ENCODE results near the gene DPH1.

DNA sequence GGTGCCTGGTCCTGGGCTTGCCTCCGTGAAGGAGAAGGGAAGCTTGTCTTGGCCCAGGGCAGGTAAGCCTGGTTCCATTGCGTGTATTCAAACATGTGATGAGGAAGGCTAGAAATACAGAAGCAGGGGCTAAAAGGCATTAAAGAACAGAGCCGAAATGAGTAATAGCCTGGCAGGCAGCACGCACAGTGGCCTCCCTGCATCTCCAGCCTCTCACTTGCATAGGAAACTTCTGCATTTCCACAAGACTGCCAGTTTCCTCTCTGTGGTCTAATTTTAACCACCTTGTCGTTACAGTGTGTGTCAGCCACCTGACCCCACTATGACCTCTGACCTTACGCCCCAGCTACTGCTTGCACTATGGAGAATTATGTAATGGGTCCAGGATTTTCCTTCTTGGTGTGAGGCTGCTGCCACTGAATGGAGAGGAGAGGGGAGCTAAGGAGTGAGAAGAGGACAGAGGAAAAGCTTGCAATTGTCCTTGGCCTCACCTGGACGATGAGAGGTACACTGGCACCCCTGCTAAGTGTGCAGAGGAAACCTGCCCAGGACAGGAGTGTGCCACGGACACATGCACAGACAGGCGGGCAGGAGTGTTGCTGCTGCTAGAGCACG lies 57.8 kb downstream of the DPH1 start:
- TF ChIP-seq, protein P1, sequence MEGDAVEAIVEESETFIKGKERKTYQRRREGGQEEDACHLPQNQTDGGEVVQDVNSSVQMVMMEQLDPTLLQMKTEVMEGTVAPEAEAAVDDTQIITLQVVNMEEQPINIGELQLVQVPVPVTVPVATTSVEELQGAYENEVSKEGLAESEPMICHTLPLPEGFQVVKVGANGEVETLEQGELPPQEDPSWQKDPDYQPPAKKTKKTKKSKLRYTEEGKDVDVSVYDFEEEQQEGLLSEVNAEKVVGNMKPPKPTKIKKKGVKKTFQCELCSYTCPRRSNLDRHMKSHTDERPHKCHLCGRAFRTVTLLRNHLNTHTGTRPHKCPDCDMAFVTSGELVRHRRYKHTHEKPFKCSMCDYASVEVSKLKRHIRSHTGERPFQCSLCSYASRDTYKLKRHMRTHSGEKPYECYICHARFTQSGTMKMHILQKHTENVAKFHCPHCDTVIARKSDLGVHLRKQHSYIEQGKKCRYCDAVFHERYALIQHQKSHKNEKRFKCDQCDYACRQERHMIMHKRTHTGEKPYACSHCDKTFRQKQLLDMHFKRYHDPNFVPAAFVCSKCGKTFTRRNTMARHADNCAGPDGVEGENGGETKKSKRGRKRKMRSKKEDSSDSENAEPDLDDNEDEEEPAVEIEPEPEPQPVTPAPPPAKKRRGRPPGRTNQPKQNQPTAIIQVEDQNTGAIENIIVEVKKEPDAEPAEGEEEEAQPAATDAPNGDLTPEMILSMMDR (IDR thresholded peaks at IDR 0.05; ENCODE audit: low read depth, low read length, missing input control) = no peak
- TF ChIP-seq, protein P2, sequence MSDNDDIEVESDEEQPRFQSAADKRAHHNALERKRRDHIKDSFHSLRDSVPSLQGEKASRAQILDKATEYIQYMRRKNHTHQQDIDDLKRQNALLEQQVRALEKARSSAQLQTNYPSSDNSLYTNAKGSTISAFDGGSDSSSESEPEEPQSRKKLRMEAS (IDR thresholded peaks at IDR 0.05) = no peak
- TF ChIP-seq TAF1 (conservative IDR thresholded peaks at IDR 0.05) = no peak
- TF ChIP-seq, protein P3, sequence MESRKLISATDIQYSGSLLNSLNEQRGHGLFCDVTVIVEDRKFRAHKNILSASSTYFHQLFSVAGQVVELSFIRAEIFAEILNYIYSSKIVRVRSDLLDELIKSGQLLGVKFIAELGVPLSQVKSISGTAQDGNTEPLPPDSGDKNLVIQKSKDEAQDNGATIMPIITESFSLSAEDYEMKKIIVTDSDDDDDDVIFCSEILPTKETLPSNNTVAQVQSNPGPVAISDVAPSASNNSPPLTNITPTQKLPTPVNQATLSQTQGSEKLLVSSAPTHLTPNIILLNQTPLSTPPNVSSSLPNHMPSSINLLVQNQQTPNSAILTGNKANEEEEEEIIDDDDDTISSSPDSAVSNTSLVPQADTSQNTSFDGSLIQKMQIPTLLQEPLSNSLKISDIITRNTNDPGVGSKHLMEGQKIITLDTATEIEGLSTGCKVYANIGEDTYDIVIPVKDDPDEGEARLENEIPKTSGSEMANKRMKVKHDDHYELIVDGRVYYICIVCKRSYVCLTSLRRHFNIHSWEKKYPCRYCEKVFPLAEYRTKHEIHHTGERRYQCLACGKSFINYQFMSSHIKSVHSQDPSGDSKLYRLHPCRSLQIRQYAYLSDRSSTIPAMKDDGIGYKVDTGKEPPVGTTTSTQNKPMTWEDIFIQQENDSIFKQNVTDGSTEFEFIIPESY (IDR thresholded peaks at IDR 0.05) = no peak
- peak; percentile 44 for TF ChIP-seq SP1 (IDR thresholded peaks at IDR 0.05)
- TF ChIP-seq, protein P4, sequence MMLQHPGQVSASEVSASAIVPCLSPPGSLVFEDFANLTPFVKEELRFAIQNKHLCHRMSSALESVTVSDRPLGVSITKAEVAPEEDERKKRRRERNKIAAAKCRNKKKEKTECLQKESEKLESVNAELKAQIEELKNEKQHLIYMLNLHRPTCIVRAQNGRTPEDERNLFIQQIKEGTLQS (IDR thresholded peaks at IDR 0.05) = no peak
- no peak for TF ChIP-seq YY1 (IDR thresholded peaks at IDR 0.05)
- peak; percentile 10 to 17 for TF ChIP-seq RAD21 (IDR thresholded peaks at IDR 0.05)
- TF ChIP-seq, protein P5, sequence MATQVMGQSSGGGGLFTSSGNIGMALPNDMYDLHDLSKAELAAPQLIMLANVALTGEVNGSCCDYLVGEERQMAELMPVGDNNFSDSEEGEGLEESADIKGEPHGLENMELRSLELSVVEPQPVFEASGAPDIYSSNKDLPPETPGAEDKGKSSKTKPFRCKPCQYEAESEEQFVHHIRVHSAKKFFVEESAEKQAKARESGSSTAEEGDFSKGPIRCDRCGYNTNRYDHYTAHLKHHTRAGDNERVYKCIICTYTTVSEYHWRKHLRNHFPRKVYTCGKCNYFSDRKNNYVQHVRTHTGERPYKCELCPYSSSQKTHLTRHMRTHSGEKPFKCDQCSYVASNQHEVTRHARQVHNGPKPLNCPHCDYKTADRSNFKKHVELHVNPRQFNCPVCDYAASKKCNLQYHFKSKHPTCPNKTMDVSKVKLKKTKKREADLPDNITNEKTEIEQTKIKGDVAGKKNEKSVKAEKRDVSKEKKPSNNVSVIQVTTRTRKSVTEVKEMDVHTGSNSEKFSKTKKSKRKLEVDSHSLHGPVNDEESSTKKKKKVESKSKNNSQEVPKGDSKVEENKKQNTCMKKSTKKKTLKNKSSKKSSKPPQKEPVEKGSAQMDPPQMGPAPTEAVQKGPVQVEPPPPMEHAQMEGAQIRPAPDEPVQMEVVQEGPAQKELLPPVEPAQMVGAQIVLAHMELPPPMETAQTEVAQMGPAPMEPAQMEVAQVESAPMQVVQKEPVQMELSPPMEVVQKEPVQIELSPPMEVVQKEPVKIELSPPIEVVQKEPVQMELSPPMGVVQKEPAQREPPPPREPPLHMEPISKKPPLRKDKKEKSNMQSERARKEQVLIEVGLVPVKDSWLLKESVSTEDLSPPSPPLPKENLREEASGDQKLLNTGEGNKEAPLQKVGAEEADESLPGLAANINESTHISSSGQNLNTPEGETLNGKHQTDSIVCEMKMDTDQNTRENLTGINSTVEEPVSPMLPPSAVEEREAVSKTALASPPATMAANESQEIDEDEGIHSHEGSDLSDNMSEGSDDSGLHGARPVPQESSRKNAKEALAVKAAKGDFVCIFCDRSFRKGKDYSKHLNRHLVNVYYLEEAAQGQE (IDR thresholded peaks at IDR 0.05) = no peak
- TF ChIP-seq GABPA (IDR thresholded peaks at IDR 0.05 in 1 of 2, conservative IDR thresholded peaks at IDR 0.05 in 1 of 2) = no peak
- no peak for TF ChIP-seq JUND (IDR thresholded peaks at IDR 0.05)

Data from liver (tissue), 3 donors.